Neural progenitor cell (in vitro differentiated cells): ENCODE results near the gene SNX14.

ENCODE experiments used
- CTCF ChIP-seq: fragments of 200-600 bp; sonication (generic); IDR thresholded peaks from 2 replicates; pipeline ENCODE4 v1.5.1; 2017; ENCODE audit warnings: antibody characterized with exemption, mild to moderate bottlenecking
- EZH2 ChIP-seq: fragments of 200-600 bp; sonication (generic); IDR thresholded peaks from 2 replicates; pipeline ENCODE4 v1.6.1; 2017; ENCODE audit warnings: antibody characterized with exemption, mild to moderate bottlenecking, moderate library complexity

GRCh38 chr6:85569323-85569722 is 24.3 kb downstream of the SNX14 start:
- TF ChIP-seq EZH2: no peak
- TF ChIP-seq CTCF: no peak
